Measurements from ENCODE around the gene ST8SIA6. TPM values are rescaled to one million over a fixed set of nuclear protein-coding genes. Genes with fewer than 3 reads are reported as not detected.

Gene ST8SIA6
- total and polyA plus RNA-seq, 9 of the 15 experiments (the other 6 are each of a cell fraction or from before 2014, with no cell fraction given), result 0.69 to 6.7 (median 5.0) TPM

- TF ChIP-seq ZNF436 (CRISPR knock-in tag; IDR thresholded peaks at IDR 0.05) (no peak), MEF2D (tag; conservative IDR thresholded peaks at IDR 0.05; ENCODE audit: low read depth) (no peak), ZBTB5 (IDR thresholded peaks at IDR 0.05) (no peak), NR4A1 (CRISPR knock-in tag; IDR thresholded peaks at IDR 0.05) (no peak), NR4A1 (tag; IDR thresholded peaks at IDR 0.05) (no peak), CREB5 (CRISPR knock-in tag; IDR thresholded peaks at IDR 0.05) (no peak), ZEB2 (IDR thresholded peaks at IDR 0.05) (peak; percentile 45), E2F3 (CRISPR knock-in tag; IDR thresholded peaks at IDR 0.05) (no peak), PHB (CRISPR knock-in tag; IDR thresholded peaks at IDR 0.05) (no peak), POLR2B (IDR thresholded peaks at IDR 0.05; ENCODE audit: low read depth, partially characterized antibody) (no peak), ZBED1 (IDR thresholded peaks at IDR 0.05) (no peak), EGR1 (conservative IDR thresholded peaks at IDR 0.05) (no peak), REST (IDR thresholded peaks at IDR 0.05; ENCODE audit: borderline replicate concordance) (peak; percentile 64; the same call in 1 of the 2 replicates), REST (CRISPR knock-in tag; IDR thresholded peaks at IDR 0.05; ENCODE audit: low read depth) (no peak), RAD21 (CRISPR knock-in tag; conservative IDR thresholded peaks at IDR 0.05 in 1 of 2, IDR thresholded peaks at IDR 0.05 in 1 of 2) (peak; percentile 36 to 56; a peak in 3 of 4 replicates)
- TF ChIP-seq, protein P1, sequence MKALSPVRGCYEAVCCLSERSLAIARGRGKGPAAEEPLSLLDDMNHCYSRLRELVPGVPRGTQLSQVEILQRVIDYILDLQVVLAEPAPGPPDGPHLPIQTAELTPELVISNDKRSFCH (CRISPR knock-in tag; IDR thresholded peaks at IDR 0.05), result no peak
- TF ChIP-seq, protein P1 (tag; IDR thresholded peaks at IDR 0.05), result no peak
Observed at GRCh38 chr10:17474595-17475323, 20.4 kb upstream of the ST8SIA6 start (continued).

All from K562 (cell line).